Hepatocyte (in vitro differentiated cells): ENCODE results near the gene PTPRM.

Source experiments
- EZH2 ChIP-seq: fragments of 200-600 bp; sonication (generic); IDR thresholded peaks from 2 replicates; pipeline ENCODE4 v1.6.1; 2016; ENCODE audit warnings: antibody characterized with exemption, mild to moderate bottlenecking, borderline replicate concordance
- TF ChIP-seq, protein P1 (sequence below): fragments of 200-600 bp; sonication (generic); IDR thresholded peaks from 2 replicates; pipeline ENCODE4 v1.5.1; 2016; ENCODE audit warnings: antibody characterized with exemption, mild to moderate bottlenecking; ENCODE audit not compliant: poor library complexity

GRCh38 chr18:7566244-7566566 is 911 bp upstream of the PTPRM start:
- TF ChIP-seq, protein P1, sequence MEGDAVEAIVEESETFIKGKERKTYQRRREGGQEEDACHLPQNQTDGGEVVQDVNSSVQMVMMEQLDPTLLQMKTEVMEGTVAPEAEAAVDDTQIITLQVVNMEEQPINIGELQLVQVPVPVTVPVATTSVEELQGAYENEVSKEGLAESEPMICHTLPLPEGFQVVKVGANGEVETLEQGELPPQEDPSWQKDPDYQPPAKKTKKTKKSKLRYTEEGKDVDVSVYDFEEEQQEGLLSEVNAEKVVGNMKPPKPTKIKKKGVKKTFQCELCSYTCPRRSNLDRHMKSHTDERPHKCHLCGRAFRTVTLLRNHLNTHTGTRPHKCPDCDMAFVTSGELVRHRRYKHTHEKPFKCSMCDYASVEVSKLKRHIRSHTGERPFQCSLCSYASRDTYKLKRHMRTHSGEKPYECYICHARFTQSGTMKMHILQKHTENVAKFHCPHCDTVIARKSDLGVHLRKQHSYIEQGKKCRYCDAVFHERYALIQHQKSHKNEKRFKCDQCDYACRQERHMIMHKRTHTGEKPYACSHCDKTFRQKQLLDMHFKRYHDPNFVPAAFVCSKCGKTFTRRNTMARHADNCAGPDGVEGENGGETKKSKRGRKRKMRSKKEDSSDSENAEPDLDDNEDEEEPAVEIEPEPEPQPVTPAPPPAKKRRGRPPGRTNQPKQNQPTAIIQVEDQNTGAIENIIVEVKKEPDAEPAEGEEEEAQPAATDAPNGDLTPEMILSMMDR: no peak
- no peak for TF ChIP-seq EZH2
